GM12878 (cell line): ENCODE measurements around the gene PLEKHN1. TPM values are rescaled to one million over a fixed set of nuclear protein-coding genes. Genes with fewer than 3 reads are reported as not detected.

Experiments used
- ATF2 ChIP-seq: IDR thresholded peaks from 2 replicates; pipeline ENCODE4 v1.6.1; 2012; ENCODE audit warnings: low read length, inconsistent platforms
- BRCA1 ChIP-seq: IDR thresholded peaks from 2 replicates; pipeline ENCODE4 v1.6.1; 2011; ENCODE audit warnings: low read depth, low read length, improper control_type of control experiment
- CBX5 ChIP-seq: sonication (generic); IDR thresholded peaks from 2 replicates; pipeline ENCODE4 v1.6.1; 2016; ENCODE audit warnings: low read depth, moderate library complexity, mild to moderate bottlenecking, inconsistent platforms
- ESRRA ChIP-seq: IDR thresholded peaks from 2 replicates; pipeline ENCODE4 v1.6.1; 2012; ENCODE audit warnings: mild to moderate bottlenecking, low read length, improper control_type of control experiment
- FOS ChIP-seq: IDR thresholded peaks from 3 replicates; pipeline ENCODE4 v1.6.1; 2011; ENCODE audit warnings: borderline replicate concordance; ENCODE audit not compliant: insufficient read length; ENCODE audit errors: extremely low read depth
- HCFC1 ChIP-seq: fragments of 150-350 bp; IDR thresholded peaks from 2 replicates; pipeline ENCODE4 v1.6.1; 2014; ENCODE audit warnings: low read length
- HDAC6 ChIP-seq: fragments of 200-600 bp; sonication (generic); IDR thresholded peaks from one replicate; pipeline ENCODE4 v1.8.0; 2017; ENCODE audit warnings: antibody characterized with exemption; ENCODE audit not compliant: unreplicated experiment
- IKZF1 ChIP-seq: fragments of 450-650 bp; conservative IDR thresholded peaks from 2 replicates; pipeline ENCODE4 v1.6.1; 2017; ENCODE audit warnings: antibody characterized with exemption, mild to moderate bottlenecking
- IRF5 ChIP-seq: fragments of 450-650 bp; IDR thresholded peaks from 2 replicates; pipeline ENCODE4 v1.6.1; 2017; ENCODE audit warnings: borderline replicate concordance
- JUND ChIP-seq: IDR thresholded peaks from 2 replicates; pipeline ENCODE4 v1.6.1; 2012; ENCODE audit warnings: low read depth, mild to moderate bottlenecking, low read length, improper control_type of control experiment, moderate library complexity
- KAT2A ChIP-seq: conservative IDR thresholded peaks from 2 replicates; pipeline ENCODE4 v1.6.1; 2011; ENCODE audit warnings: low read depth, low read length; ENCODE audit not compliant: control insufficient read depth
- MLLT1 ChIP-seq: fragments of 450-650 bp; IDR thresholded peaks from 2 replicates; pipeline ENCODE4 v1.6.1; 2016; ENCODE audit warnings: mild to moderate bottlenecking
- MTA3 ChIP-seq: IDR thresholded peaks from 2 replicates; pipeline ENCODE4 v1.6.1; 2012; ENCODE audit warnings: low read length, inconsistent platforms, borderline replicate concordance
- NBN ChIP-seq: fragments of 450-650 bp; IDR thresholded peaks from 2 replicates; pipeline ENCODE4 v1.6.1; 2016
- NFXL1 ChIP-seq: fragments of 450-650 bp; IDR thresholded peaks from 2 replicates; pipeline ENCODE4 v1.6.1; 2017; ENCODE audit warnings: antibody characterized with exemption, mild to moderate bottlenecking, borderline replicate concordance
- NFYB ChIP-seq: IDR thresholded peaks from 2 replicates; pipeline ENCODE4 v1.6.1; 2011; ENCODE audit warnings: low read depth, mild to moderate bottlenecking, low read length, improper control_type of control experiment, moderate library complexity; ENCODE audit not compliant: insufficient read depth
- NR2C1 ChIP-seq: fragments of 450-650 bp; IDR thresholded peaks from 2 replicates; pipeline ENCODE4 v1.6.1; 2017; ENCODE audit warnings: antibody characterized with exemption, mild to moderate bottlenecking, moderate library complexity
- NRF1 ChIP-seq: conservative IDR thresholded peaks from 2 replicates; pipeline ENCODE4 v1.6.1; 2011; ENCODE audit warnings: mild to moderate bottlenecking, low read depth, low read length, improper control_type of control experiment
- POLR2AphosphoS2 ChIP-seq: IDR thresholded peaks from 2 replicates; pipeline ENCODE4 v1.6.1; 2011; ENCODE audit warnings: low read depth, mild to moderate bottlenecking, low read length, improper control_type of control experiment, moderate library complexity
- RELA ChIP-seq: fragments of 450-650 bp; IDR thresholded peaks from 2 replicates; pipeline ENCODE4 v1.8.0; 2014; ENCODE audit warnings: borderline replicate concordance; ENCODE audit not compliant: partially characterized antibody
- RFX5 ChIP-seq: IDR thresholded peaks from 2 replicates; pipeline ENCODE4 v1.6.1; 2011; ENCODE audit warnings: low read depth, low read length, improper control_type of control experiment
- SMAD5 ChIP-seq: IDR thresholded peaks from 2 replicates; pipeline ENCODE4 v1.6.1; 2016; ENCODE audit warnings: antibody characterized with exemption, low read depth
- SP1 ChIP-seq: IDR thresholded peaks from one replicate; pipeline ENCODE4 v1.6.1; 2011; ENCODE audit warnings: low read depth, low read length
- SUPT20H ChIP-seq: IDR thresholded peaks from 2 replicates; pipeline ENCODE4 v1.6.1; 2011; ENCODE audit warnings: low read depth, mild to moderate bottlenecking, low read length, moderate library complexity, borderline replicate concordance; ENCODE audit not compliant: control insufficient read depth
- TCF3 ChIP-seq: IDR thresholded peaks from 2 replicates; pipeline ENCODE4 v1.6.1; 2012; ENCODE audit warnings: low read depth, mild to moderate bottlenecking, low read length, borderline replicate concordance; ENCODE audit not compliant: insufficient read depth
- YBX1 ChIP-seq: fragments of 450-650 bp; IDR thresholded peaks from 2 replicates; pipeline ENCODE4 v1.6.1; 2016; ENCODE audit warnings: antibody characterized with exemption
- ZNF274 ChIP-seq: IDR thresholded peaks from one replicate; pipeline ENCODE4 v1.8.0; 2011; ENCODE audit not compliant: insufficient read length, insufficient read depth
- ZSCAN29 ChIP-seq: fragments of 450-650 bp; IDR thresholded peaks from 2 replicates; pipeline ENCODE4 v1.6.1; 2017; ENCODE audit warnings: mild to moderate bottlenecking, moderate library complexity
- polyA plus RNA-seq, 11 experiments: library from polyadenylated mRNA; depleted of rRNA in 4 of 11; unstranded in 6 of 11; stranded (reverse) in 5 of 11; fragments of >200 nt; fragmentation: Nextera tagmentation in 4 of 11; fragmentation: Illumina TruSeq in 1 of 11; extraction: Ambion mirVana in 4 of 11; extraction: Trizol in 1 of 11; gene quantifications; 1 replicate in 1 of 11; 2 replicates in 10 of 11; pipeline versions ENCODE4 v1.2.1 to v1.2.3, GENCODE V29; 2011 to 2016; ENCODE audit warnings: inconsistent platforms in 2 of 11, missing spikeins in 2 of 11, low read depth in 1 of 11
- total RNA-seq, 4 experiments: library from RNA; depleted of rRNA in 3 of 4; stranded (reverse); fragments of >200 nt in 3 of 4; fragmentation: Illumina TruSeq in 1 of 4; extraction: Trizol in 1 of 4; gene quantifications; 2 replicates each; pipeline versions ENCODE4 v1.2.1 to v1.2.3, GENCODE V29; 2013 to 2021

Gene PLEKHN1
- total and polyA plus RNA-seq, 10 of the 15 experiments (the other 5 are each of a cell fraction or from before 2014, with no cell fraction given), result 0.04 to 0.26 (median 0.18) TPM; not detected in 6

- TF ChIP-seq FOS, result no peak
- no peak; the same call in 1 of the 2 replicates for TF ChIP-seq JUND
- no peak for TF ChIP-seq KAT2A
- no peak for TF ChIP-seq ESRRA
- TF ChIP-seq HDAC6, result no peak
- peak; percentile 60 for TF ChIP-seq RELA
- no peak for TF ChIP-seq ZSCAN29
- TF ChIP-seq NRF1, result 0 out of 2 replicates have a peak, but pooled peaks have one; percentile 32
- TF ChIP-seq SP1, result peak; percentile 42
- TF ChIP-seq RFX5, result no peak
- no peak for TF ChIP-seq CBX5
- no peak for TF ChIP-seq YBX1
- no peak for TF ChIP-seq SUPT20H
- no peak for TF ChIP-seq NR2C1
- TF ChIP-seq IRF5, result no peak
- TF ChIP-seq SMAD5, result no peak
- peak; percentile 54; the same call in 1 of the 2 replicates for TF ChIP-seq TCF3
- TF ChIP-seq BRCA1, result no peak
- no peak for TF ChIP-seq ATF2
- peak; percentile 62; the same call in 1 of the 2 replicates for TF ChIP-seq POLR2AphosphoS2
- no peak for TF ChIP-seq NFXL1
- TF ChIP-seq HCFC1, result peak; percentile 54; the same call in 1 of the 2 replicates
- no peak for TF ChIP-seq ZNF274
- TF ChIP-seq MLLT1, result peak; percentile 56
- TF ChIP-seq MTA3, result no peak
- TF ChIP-seq IKZF1, result peak; percentile 93
- no peak for TF ChIP-seq NFYB
- peak; percentile 82; the same call in 1 of the 2 replicates for TF ChIP-seq NBN
Measured at GRCh38 chr1:1013105-1013921, 47.0 kb downstream of the PLEKHN1 start, which contains the start of gene ISG15 (continued).
